NOMO-1 treated with dmso at 0.1 percent for 144 hours (cell line): ENCODE data around the gene AMIGO2.
"Not testable (repeated sequence)": the region's sequence is repeated elsewhere in the genome, so short reads cannot be mapped to it uniquely, and the experiment has no call there.

ENCODE experiments used
- DNase-seq: peaks from one replicate; lab custom pipeline; 2025; ENCODE audit not compliant: unreplicated experiment; lab: John Stamatoyannopoulos, UW

AMIGO2 gene

GRCh38 chr12:47079468-47079980 is at the start of gene AMIGO2, which contains the start of gene PCED1B:
Gene AMIGO2, minus strand, starts transcription at chr12:47079959. Its CDS starts 957 bp downstream, at chr12:47079002.
Gene PCED1B, plus strand, starts transcription at chr12:47079621. Its CDS starts 155,443 bp downstream, at chr12:47235064.
- DNase-seq: peak; percentile 51

DNA sequence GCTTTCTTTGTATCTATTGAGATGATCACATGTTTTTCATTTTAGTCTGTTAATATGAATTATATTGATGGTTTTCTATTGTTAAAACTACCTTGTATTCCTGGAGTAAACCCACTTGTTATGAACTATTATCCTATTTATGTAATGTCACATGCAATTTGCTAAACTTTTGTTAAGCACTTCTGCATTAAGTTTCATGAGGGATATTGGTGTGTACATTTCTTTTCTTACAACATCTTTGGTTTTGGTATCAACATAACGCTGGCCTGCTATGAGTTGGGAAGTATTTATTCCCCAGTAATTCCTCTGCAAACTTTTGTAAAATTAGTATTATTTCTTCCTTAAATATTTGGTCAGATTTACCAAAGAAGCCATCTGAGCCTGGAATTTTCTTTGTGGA is 46.5 kb upstream of the AMIGO2 start:
- DNase-seq: no peak

GRCh38 chr12:47124451-47124850 is 44.7 kb upstream of the AMIGO2 start:
- DNase-seq: no peak

DNA sequence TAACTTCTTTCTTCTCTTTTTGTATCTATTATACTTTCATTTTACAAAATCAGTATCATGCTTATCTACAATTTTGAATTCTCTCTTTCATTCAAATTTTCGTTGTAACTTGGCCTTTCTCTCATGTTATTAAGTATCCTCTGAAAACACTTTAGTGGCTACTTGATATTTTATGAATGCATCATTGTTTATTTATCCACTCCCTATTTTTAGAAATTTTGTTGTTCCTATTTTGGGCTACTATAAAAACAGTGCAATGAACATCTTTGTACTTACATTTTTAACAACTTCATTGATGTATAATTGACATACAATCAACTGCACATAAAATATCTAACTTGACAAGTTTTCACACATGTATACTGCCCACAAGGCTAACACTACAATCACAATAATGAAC is 44.0 kb upstream of the AMIGO2 start:
- no peak for DNase-seq

- no peak for DNase-seq
Observed at GRCh38 chr12:47122602-47123001, 42.8 kb upstream of the AMIGO2 start.

DNA sequence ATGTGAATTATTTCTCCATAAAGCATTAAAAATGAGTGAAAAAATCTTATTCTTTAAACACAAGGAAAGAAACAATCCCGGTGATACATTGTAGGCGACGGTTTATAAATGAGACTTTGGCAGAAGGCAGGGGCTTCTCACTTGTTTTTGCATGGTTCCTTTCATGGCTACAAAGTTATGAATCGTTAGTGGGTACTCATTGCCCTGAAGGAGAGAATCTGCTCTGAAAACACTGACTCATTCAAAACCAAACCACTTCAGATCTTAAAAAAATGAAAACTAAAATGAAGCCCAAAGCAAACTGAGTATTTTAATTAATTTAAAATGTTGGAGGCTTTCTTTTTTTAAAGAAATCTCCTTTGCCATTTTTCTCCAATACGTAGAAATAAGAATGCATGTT is 41.4 kb upstream of the AMIGO2 start:
- DNase-seq: no peak

DNA sequence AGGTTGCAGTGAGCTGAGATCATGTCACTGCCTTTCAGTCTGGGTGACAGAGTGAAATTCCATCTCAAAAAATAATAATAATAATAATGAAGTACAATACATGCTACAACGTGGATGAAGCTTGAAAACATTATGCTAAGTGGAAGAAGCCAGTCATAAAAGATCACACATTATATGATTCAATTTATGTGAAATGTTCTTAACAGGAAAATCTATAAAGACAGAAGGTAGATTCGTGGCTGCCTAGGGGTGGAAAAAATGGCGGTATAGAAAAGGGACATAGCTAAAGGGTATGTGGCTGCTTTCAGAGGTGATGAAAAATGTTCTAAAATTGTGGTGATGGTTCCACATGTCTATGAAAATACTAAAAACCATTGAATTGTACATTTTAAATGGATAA is 41.0 kb upstream of the AMIGO2 start:
- DNase-seq: no peak

DNA sequence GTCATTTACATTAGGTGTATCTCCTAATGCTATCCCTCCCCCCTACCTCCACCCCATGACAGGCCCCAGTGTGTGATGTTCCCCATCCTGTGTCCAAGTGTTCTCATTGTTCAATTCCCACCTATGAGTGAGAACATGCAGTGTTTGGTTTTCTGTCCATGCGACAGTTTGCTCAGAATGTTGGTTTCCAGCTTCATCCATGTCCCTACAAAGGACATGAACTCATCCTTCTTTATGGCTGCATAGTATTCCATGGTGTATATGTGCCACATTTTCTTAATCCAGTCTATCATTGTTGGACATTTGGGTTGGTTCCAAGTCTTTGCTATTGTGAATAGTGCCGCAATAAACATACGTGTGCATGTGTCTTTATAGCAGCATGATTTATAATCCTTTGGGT is 37.5 kb upstream of the AMIGO2 start:
- DNase-seq: not testable (repeated sequence)

DNA sequence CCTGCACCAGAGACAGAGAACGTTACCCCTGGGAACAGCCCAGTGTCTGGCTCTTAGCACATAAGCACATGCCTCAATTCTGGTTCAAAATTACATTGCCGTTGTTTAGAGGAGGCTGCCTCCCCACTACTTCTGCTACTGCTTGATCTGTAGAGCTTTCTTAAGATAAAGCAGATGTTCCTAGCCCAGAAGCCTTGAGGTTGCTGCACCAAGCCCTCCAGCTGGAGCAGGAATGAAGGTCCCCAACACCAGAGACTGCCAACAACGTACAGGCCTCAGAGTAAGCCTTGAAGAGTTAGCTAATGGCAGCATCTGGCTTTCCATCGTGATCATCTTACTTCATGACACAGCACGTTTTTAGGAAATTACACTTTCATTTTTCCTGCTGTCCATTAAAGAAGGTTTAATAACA is 34.7 kb upstream of the AMIGO2 start:
- DNase-seq: no peak

- no peak for DNase-seq
Observed at GRCh38 chr12:47112679-47113078, 32.9 kb upstream of the AMIGO2 start.

- DNase-seq: no peak
Observed at GRCh38 chr12:47111854-47112253, 32.1 kb upstream of the AMIGO2 start.

DNA sequence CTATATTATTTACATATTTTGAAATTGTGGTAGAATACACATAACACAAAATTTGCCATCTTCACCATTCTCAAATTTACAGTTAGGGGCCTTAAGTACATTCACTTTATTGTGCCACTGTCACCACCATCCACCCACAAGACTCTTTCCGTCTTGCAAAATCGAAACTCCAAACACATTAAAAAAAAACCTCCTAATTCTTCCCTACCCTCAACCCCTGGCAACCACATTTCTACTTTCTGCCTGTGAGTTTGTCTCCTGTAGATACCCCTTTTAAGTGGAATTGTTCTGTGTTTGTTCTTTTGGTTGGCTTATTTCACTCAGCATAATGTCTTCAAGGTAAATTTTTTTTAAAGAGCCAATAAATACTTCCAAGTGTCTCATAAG is 31.6 kb upstream of the AMIGO2 start:
- peak; percentile 61 for DNase-seq

DNA sequence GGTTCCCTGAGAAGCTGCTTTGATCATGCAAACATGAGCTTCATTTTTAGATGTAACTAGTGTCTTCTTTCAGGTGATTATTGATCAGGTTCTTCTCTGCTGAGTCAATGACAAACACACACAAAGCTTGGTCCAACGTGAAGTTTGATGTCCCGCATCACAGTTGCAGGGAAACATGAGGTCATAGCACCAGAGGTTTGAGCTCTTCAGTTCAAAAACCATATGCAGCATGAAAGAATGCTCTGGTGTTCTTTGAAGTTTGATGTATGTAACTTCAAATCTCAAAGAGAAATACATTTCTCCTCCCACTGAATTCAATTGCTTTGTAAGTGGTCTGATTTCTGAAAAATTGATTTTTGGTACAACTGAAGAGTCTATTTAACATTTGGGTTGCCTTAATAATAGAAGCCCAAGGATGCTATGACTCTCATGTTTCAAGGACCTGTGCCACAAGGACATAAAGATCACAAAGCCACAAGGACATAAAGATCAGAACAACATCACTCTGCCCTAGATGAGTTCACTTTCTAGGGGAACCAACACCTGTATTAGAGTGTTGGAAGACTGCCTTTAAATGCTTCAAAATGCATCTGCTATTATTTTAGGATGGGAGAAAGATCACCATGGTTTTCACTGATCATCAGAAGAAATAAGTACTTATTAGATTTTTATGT is 31.1 kb upstream of the AMIGO2 start:
- no peak for DNase-seq

- DNase-seq: no peak
Observed at GRCh38 chr12:47110011-47110541, 30.3 kb upstream of the AMIGO2 start.

DNA sequence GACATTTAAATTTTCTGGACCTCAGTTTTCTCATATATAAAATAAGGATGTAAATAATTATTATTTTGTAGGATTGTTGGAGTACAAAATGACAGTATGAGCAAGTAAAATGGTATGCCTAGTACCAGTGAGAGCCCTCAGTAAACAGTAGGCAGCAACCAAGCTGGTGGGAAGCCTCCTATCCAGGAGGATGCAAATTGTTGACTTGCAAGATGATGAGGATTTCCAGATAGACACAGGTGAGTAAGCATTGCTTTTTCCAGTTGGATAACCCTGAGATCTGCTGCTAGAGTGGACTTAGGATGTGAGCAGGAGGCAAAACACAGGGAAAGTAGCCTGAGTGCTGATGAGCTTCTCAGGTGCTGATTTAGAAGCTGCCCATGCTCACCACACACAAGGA is 28.2 kb upstream of the AMIGO2 start:
- no peak for DNase-seq

- DNase-seq: no peak
Observed at GRCh38 chr12:47107446-47107845, 27.7 kb upstream of the AMIGO2 start.

DNA sequence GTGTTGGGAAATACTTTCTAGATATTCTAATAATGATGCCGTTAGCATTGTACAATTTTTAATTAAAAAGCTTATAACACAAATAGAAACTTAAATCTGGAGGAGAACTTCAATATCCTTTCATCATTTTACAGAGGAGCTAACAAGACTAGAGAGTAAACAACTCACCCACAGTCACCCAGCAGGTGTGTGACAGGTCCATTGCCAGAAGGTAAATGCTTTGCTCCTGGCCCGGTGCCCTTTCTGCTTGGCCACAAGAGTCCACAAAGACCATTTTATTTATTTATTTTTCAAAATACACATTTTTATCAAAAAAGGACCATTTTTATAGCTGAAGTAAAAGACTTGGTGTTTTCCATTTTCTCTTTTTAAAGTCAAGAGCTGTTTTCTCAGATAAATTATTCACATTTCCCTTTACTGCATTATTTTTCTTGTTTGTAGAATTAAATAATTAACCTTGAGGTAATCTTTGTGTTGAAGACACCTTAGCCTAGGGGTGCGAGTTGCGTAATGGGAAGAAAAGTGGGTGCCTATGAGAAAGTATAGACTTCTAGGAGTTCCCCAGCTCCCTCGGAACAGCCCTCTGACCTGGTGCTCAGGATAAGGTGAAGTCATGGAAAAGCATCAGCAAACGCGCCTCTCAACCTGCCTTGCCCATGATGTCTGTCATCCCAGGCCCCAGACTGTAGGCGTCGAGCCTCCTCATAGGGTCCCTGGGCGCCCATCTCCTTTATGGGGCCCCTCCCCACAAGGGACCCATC is 26.3 kb upstream of the AMIGO2 start:
- DNase-seq: no peak

DNA sequence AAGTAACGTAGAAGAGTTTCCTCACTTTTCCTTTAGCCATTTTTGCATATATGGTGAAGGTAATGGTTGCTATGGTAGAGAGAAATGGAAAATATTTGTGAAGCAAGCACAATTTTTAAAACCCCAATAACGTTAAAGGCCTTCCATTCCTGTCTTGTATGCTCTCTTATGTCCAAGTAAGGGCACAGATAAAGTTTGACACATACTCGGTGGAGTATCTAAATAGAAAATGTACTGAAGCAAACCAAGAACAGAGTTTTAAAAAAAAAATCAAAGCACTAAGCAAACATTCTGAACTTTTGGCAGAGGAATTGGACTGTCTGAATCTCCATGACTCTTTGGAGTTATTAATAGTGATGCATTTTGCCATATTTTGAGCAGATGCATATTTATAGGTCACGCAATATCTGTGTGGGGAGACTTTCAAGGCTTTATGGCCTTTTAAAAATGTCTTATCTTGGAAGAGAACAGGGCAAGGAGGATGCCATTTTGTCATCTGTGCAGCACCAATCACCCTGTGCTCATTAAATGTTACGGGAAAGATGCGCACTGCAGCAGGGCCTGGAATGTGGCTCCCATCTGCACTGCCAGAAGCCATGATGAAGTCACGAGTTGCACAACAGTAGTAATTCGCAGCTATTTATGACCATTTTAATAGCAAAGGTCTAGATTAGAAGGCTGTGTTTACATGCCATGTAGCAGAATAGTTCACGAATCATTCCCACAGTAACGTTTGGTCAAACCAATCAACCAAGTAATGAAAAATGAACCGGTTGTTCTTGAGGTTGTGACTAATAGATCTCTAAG is 23.3 kb upstream of the AMIGO2 start:
- no peak for DNase-seq

DNA sequence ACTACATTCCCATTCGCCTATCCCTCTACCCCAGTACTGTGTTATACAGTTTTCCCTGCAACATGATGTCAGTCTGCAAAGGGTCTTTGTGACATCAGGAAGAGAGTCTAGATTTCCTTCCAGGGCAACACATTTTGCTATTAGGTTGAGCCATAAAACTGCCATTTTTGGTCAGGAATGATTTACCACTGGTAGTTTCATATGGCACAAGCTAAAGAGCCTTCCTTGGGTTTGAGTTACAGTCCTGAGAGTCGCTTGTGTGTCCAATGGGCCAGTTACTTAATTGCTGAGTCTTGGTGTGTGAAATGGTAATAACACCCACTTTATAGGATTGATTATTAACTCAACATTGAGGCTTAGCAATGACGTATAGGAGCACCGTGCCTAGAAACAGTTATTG is 22.6 kb upstream of the AMIGO2 start:
- DNase-seq: no peak

DNA sequence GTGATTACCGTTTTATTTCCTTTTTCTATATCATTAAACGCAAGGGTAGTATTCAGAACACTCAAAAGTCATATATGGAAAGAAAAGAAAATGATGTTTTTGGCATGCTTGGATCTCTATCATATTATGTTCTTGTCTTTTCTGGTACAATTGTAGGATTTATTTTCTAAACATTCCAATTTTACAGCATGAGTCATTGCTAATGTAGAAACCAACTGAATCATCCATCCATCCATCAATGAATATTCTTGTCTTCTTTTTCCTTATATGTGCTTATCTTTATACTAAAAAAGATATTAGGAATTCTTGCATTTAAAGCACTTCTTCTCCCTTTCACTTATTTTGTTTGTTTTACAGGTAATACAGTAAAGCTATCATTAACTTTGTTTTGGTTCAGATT is 20.4 kb upstream of the AMIGO2 start:
- no peak for DNase-seq

- DNase-seq: no peak
Observed at GRCh38 chr12:47099610-47100009, 19.9 kb upstream of the AMIGO2 start.
